BE2C (cell line): ENCODE measurements around the gene CREB3.

Source experiments
- DNase-seq: peaks from one replicate; pipeline ENCODE4 v3.0.0-alpha.2; 2020
- H3K27me3 ChIP-seq: fragments of 250-450 bp; sonication (Bioruptor Pico); 2 replicates; pipeline ENCODE4 v1.5.1; 2020; ENCODE audit warnings: mild to moderate bottlenecking
- H3K36me3 ChIP-seq: fragments of 250-450 bp; sonication (Bioruptor Pico); 2 replicates; pipeline ENCODE4 v1.5.1; 2020; ENCODE audit warnings: mild to moderate bottlenecking
- H3K4me1 ChIP-seq: fragments of 250-450 bp; sonication (Bioruptor Pico); 2 replicates; pipeline ENCODE4 v1.5.1; 2020
- H3K4me3 ChIP-seq: 2 replicates; pipeline ENCODE4 v1.5.1; 2011; ENCODE audit warnings: low read depth, low read length
- H3K9me3 ChIP-seq: fragments of 250-450 bp; sonication (Bioruptor Pico); 2 replicates; pipeline ENCODE4 v1.5.1; 2020
- TF ChIP-seq, protein P1 (sequence below): IDR thresholded peaks from 2 replicates; pipeline ENCODE4 v1.5.1; 2012; ENCODE audit warnings: mild to moderate bottlenecking, low read depth, low read length

The CREB3 gene

GRCh38 chr9:35712762-35713400 is 19.6 kb upstream of the CREB3 start:
- H3K9me3 ChIP-seq, result no peaks in the 10 kb centered on the region

GRCh38 chr9:35713578-35713977 is 18.9 kb upstream of the CREB3 start:
- no peak for DNase-seq
- H3K36me3 ChIP-seq, result peaks cover 82% of the 10 kb centered on the region
- TF ChIP-seq, protein P1, sequence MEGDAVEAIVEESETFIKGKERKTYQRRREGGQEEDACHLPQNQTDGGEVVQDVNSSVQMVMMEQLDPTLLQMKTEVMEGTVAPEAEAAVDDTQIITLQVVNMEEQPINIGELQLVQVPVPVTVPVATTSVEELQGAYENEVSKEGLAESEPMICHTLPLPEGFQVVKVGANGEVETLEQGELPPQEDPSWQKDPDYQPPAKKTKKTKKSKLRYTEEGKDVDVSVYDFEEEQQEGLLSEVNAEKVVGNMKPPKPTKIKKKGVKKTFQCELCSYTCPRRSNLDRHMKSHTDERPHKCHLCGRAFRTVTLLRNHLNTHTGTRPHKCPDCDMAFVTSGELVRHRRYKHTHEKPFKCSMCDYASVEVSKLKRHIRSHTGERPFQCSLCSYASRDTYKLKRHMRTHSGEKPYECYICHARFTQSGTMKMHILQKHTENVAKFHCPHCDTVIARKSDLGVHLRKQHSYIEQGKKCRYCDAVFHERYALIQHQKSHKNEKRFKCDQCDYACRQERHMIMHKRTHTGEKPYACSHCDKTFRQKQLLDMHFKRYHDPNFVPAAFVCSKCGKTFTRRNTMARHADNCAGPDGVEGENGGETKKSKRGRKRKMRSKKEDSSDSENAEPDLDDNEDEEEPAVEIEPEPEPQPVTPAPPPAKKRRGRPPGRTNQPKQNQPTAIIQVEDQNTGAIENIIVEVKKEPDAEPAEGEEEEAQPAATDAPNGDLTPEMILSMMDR, result no peak
- no peak overlapping the region for H3K4me3 ChIP-seq
- H3K9me3 ChIP-seq, result no peaks in the 10 kb centered on the region
- H3K4me1 ChIP-seq, result no peaks in the 10 kb centered on the region
- no peaks in the 10 kb centered on the region for H3K27me3 ChIP-seq

More at GRCh38 chr9:35712762-35713400, 19.6 kb upstream of the CREB3 start:
- TF ChIP-seq, protein P1, result no peak
- no peak overlapping the region for H3K4me3 ChIP-seq
- H3K36me3 ChIP-seq, result peaks cover 82% of the 10 kb centered on the region
- H3K27me3 ChIP-seq, result no peaks in the 10 kb centered on the region
- DNase-seq, result no peak
- H3K4me1 ChIP-seq, result no peaks in the 10 kb centered on the region

GRCh38 chr9:35714123-35714522 is 18.3 kb upstream of the CREB3 start:
- DNase-seq, result no peak
- H3K9me3 ChIP-seq, result no peaks in the 10 kb centered on the region
- peaks cover 82% of the 10 kb centered on the region for H3K36me3 ChIP-seq
- H3K4me1 ChIP-seq, result no peaks in the 10 kb centered on the region
- TF ChIP-seq, protein P1, result no peak
- H3K4me3 ChIP-seq, result no peak overlapping the region
- no peaks in the 10 kb centered on the region for H3K27me3 ChIP-seq

DNA sequence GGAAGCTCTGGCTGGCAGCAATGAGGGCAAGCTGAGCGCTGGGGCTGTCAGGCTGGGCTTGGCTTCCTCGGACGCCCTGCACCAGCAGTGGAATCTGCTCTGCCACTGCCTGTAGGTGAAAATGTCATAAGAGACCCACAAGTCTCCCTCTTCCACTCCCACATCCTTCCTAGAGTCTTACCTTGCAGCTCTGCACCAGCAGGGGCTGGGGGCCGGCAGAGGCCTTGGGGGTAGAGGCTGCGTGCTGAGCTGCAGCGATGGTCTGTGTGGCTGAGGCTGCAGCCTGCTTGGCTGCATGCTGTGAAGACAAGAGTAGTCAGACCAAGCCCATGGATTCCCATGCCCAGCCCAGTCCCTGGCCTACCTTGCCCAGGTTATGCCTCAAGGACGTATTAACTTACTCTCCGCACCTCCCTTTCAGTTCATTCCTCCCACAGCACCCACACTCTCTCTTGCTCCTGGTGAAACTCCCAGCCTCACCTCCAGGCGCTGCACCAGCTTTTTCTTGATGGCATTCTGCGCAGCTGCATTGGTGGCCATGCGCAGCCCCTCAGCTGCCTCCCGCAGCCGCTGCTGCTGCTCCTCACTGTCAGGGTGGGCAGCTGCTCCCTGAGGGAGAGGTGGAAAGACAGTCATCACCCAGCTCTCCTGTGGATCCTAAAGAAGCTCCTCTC is 17.8 kb upstream of the CREB3 start:
- DNase-seq, result no peak
- Histone ChIP-seq H3K9me3 (no peaks in the 10 kb centered on the region), H3K4me1 (no peaks in the 10 kb centered on the region), H3K27me3 (no peaks in the 10 kb centered on the region), H3K36me3 (peaks cover 85% of the 10 kb centered on the region), H3K4me3 (no peak overlapping the region)
- TF ChIP-seq, protein P1, result no peak

DNA sequence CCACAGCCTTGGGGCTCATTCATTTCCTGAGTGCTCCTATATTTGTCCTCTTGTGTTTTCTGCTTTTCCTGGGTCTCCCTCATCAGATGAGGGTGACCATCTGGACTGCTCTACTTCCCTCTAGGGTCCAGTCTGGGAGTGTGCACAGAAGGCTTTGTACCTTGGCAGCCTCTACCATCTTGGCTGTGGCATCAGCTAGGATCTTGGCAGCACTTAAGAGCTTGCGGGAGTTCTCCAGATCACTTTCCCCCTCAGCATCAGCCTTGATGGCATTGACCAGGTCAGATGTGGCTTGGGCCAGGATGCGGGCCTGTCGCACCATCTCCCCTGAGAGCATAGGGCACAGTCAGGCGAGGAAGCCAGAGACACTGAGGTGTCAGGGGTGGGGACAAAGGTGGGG is 16.2 kb upstream of the CREB3 start:
- no peak for DNase-seq
- Histone ChIP-seq H3K4me3 (no peak overlapping the region), H3K36me3 (peaks cover 85% of the 10 kb centered on the region), H3K27me3 (no peaks in the 10 kb centered on the region), H3K9me3 (no peaks in the 10 kb centered on the region), H3K4me1 (no peaks in the 10 kb centered on the region)
- TF ChIP-seq, protein P1, result no peak

GRCh38 chr9:35717132-35717870 is 15.2 kb upstream of the CREB3 start:
- TF ChIP-seq, protein P1, result no peak
- no peak for DNase-seq
- peaks cover 84% of the 10 kb centered on the region for H3K36me3 ChIP-seq
- no peaks in the 10 kb centered on the region for H3K4me1 ChIP-seq
- no peak overlapping the region for H3K4me3 ChIP-seq
- H3K9me3 ChIP-seq, result no peaks in the 10 kb centered on the region
- H3K27me3 ChIP-seq, result no peaks in the 10 kb centered on the region
